GM18499 (cell line): ENCODE measurements around the gene NKAP.
"Not testable (repeated sequence)": the region's sequence is repeated elsewhere in the genome, so short reads cannot be mapped to it uniquely, and the experiment has no call there.

Experiments used
- ATAC-seq: cut with Tn5 transposase; IDR thresholded peaks from one replicate; pipeline ENCODE4 v1.9.1; 2021; ENCODE audit warnings: moderate number of reproducible peaks; ENCODE audit not compliant: insufficient read depth, unreplicated experiment

NKAP gene

GRCh38 chrX:119942173-119942819 is 1.3 kb downstream of the NKAP start:
- ATAC-seq, result no peak

GRCh38 chrX:119941336-119941735 is 2.2 kb downstream of the NKAP start:
- no peak for ATAC-seq

- no peak for ATAC-seq
Observed at GRCh38 chrX:119935215-119935874, 8.2 kb downstream of the NKAP start.

- ATAC-seq, result not testable (repeated sequence)
Observed at GRCh38 chrX:119922391-119922790, 21.2 kb downstream of the NKAP start.

GRCh38 chrX:119919835-119920585 is 23.5 kb downstream of the NKAP start:
- ATAC-seq, result no peak

- no peak for ATAC-seq
Observed at GRCh38 chrX:119917877-119918276, 25.7 kb downstream of the NKAP start.

- no peak for ATAC-seq
Observed at GRCh38 chrX:119916310-119916709, 27.2 kb downstream of the NKAP start.

GRCh38 chrX:119900976-119901375 is 42.6 kb downstream of the NKAP start:
- no peak for ATAC-seq

- ATAC-seq, result no peak
Observed at GRCh38 chrX:119899125-119899524, 44.4 kb downstream of the NKAP start.

- no peak for ATAC-seq
Observed at GRCh38 chrX:119895843-119896326, 47.7 kb downstream of the NKAP start, which contains the start of gene AKAP14. Gene AKAP14, plus strand, starts transcription at chrX:119895893. Its CDS starts 7,331 bp downstream, at chrX:119903224.

- not testable (repeated sequence) for ATAC-seq
Observed at GRCh38 chrX:119891961-119892692, 51.4 kb downstream of the NKAP start.

- not testable (repeated sequence) for ATAC-seq
Observed at GRCh38 chrX:119890626-119891025, 52.9 kb downstream of the NKAP start.

GRCh38 chrX:119887721-119888425 is 55.7 kb downstream of the NKAP start:
- no peak for ATAC-seq

- ATAC-seq, result no peak
Observed at GRCh38 chrX:119885554-119886428, 57.8 kb downstream of the NKAP start.

- no peak for ATAC-seq
Observed at GRCh38 chrX:119880552-119881437, 62.8 kb downstream of the NKAP start.

- no peak for ATAC-seq
Observed at GRCh38 chrX:119880076-119880475, 63.5 kb downstream of the NKAP start.

GRCh38 chrX:119878740-119879139 is 64.8 kb downstream of the NKAP start:
- no peak for ATAC-seq
